Measurements from ENCODE around the gene PSMA7.
A peak's percentile ranks its signal among the peaks of the same experiment; 100 is the strongest.

The PSMA7 gene

GRCh38 chr20:62134735-62135231 lies 8.4 kb downstream of the PSMA7 start:
- no peak for DNase-seq

GRCh38 chr20:62133864-62134263 lies 9.3 kb downstream of the PSMA7 start:
- no peak for DNase-seq

GRCh38 chr20:62133051-62133845 lies 9.9 kb downstream of the PSMA7 start:
- no peak for DNase-seq

GRCh38 chr20:62132421-62132820 lies 10.8 kb downstream of the PSMA7 start:
- no peak for DNase-seq

- no peak for DNase-seq
These were observed 11.5 kb downstream of the PSMA7 start for GRCh38 chr20:62131560-62132320.

- no peak for DNase-seq
These were observed 13.3 kb downstream of the PSMA7 start for GRCh38 chr20:62129731-62130531.

GRCh38 chr20:62128502-62128901 lies 14.7 kb downstream of the PSMA7 start:
- DNase-seq: no peak

GRCh38 chr20:62127799-62128198 lies 15.4 kb downstream of the PSMA7 start:
- no peak for DNase-seq

GRCh38 chr20:62126141-62126540 lies 17.1 kb downstream of the PSMA7 start:
- no peak for DNase-seq

GRCh38 chr20:62123450-62124118 lies 19.6 kb downstream of the PSMA7 start:
- DNase-seq: no peak

- DNase-seq: peak; percentile 23
These were observed 20.3 kb downstream of the PSMA7 start for GRCh38 chr20:62122654-62123449.

GRCh38 chr20:62121776-62122653 lies 21.2 kb downstream of the PSMA7 start, which contains the start of gene LSM14B:
TSS of gene LSM14B (plus strand) at chr20:62122475. CDS start at chr20:62122667, 192 bp downstream.
- peak; percentile 87 for DNase-seq

GRCh38 chr20:62120990-62121775 lies 22.0 kb downstream of the PSMA7 start:
- no peak for DNase-seq

GRCh38 chr20:62120365-62120762 lies 22.8 kb downstream of the PSMA7 start:
- no peak for DNase-seq

- no peak for DNase-seq
These were observed 23.4 kb downstream of the PSMA7 start for GRCh38 chr20:62119591-62120364.

GRCh38 chr20:62119115-62119514 lies 24.1 kb downstream of the PSMA7 start:
- no peak for DNase-seq

- no peak for DNase-seq
These were observed 24.8 kb downstream of the PSMA7 start for GRCh38 chr20:62118113-62119043.

- DNase-seq: no peak
These were observed 25.5 kb downstream of the PSMA7 start for GRCh38 chr20:62117658-62118057.
